ENCODE measurements around the gene HP1BP3. TPM values are rescaled to one million over a fixed set of nuclear protein-coding genes. Genes with fewer than 3 reads are reported as not detected.
A peak's percentile ranks its signal among the peaks of the same experiment; 100 is the strongest.
"Not testable (repeated sequence)": the region's sequence is repeated elsewhere in the genome, so short reads cannot be mapped to it uniquely, and the experiment has no call there.

HP1BP3 gene
- polyA plus RNA-seq, 6 donors from 2014 or later: 185 to 291 (median 221) TPM

DNA sequence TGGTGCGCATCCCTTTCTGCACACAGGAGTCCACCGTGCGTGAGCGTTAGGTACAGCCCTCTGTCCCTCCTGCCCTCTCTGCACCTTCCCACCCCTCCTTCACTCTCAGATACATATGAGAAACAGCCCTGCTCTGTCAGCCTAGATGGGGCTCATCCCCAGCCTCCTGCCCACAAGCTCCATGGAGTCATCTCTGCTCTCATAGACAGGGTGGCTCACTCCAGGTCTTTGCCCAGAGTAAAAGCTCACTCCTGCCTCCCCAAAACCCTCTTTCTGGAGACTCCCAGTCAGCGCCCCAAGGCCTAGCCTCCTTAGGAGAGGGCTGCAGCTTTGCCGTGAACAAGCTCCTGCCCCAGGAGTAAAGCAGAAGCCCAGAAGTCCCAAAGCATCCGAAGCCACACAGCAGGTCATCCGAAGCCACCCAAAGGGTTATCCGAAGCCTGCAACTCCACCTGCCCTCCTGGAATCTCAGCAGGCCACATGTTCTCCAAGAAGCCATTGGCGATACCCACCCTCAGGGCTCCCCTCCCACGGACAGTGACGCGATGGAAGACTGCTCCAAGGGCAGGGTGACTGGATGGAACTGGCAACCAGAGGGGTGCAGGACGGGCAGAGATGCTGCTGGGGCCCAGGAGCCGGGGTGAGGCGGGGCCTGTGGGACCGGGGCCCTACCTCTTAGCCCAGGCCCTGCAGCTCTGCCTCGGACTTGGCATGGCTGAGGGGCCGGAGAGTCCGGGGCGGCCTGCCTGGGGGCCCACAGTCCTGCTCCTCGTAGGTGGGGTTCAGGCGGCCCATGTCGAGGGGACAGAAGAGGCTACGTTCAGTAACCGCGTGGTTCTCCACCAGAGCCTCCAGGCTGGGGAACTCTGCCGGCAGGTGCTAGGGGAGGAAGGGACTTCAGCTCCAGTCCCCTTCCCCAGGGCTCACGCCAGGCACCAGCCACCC lies 65.7 kb downstream of the HP1BP3 start:
- Mint-ChIP-seq H3K27me3 (peaks cover 10 to 45% (median 22%) of the 10 kb centered on the region in 3 donors), H3K4me3 (peak overlapping the region in 2 of 8 donors; percentile 24 to 41), H3K27ac (no peak overlapping the region), H3K4me1 (peaks cover 4 to 14% (median 13%) of the 10 kb centered on the region in 3 donors), H3K36me3 (no peaks in the 10 kb centered on the region), H3K9me3 (no peaks in the 10 kb centered on the region)
- DNase-seq (no peak), ATAC-seq (ENCODE audit: low read depth in 2 of 2) (no peak)

DNA sequence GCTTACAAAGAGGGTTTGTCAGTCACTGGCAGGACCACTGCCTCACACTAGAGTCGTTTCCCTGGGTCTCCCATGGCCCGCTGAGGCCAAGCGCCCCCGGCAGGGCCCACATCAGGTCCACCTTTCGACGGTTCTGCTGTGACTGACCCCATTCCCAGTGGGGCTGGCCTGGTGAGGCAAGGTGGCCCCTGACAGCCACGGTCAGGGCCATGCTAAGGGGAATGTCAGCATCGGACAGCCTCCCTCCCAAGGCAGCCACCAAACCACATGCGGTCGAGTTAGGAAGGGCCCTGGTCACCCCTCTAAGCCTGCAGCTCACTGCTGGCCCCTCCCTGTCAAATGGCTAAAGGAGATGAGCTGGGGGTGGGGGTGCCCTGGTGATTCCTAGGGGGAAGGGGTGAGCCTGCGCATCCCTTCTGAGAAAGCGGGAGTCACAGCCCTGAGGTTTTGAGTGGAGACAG lies 66.4 kb downstream of the HP1BP3 start:
- Mint-ChIP-seq H3K36me3 (no peaks in the 10 kb centered on the region), H3K4me1 (peaks cover 7 to 16% (median 16%) of the 10 kb centered on the region in 3 donors), H3K4me3 (no peak overlapping the region), H3K27ac (no peak overlapping the region), H3K27me3 (peaks cover 16 to 45% (median 29%) of the 10 kb centered on the region in 3 donors), H3K9me3 (no peaks in the 10 kb centered on the region)
- no peak for ATAC-seq (ENCODE audit: low read depth in 2 of 2)
- no peak for DNase-seq

DNA sequence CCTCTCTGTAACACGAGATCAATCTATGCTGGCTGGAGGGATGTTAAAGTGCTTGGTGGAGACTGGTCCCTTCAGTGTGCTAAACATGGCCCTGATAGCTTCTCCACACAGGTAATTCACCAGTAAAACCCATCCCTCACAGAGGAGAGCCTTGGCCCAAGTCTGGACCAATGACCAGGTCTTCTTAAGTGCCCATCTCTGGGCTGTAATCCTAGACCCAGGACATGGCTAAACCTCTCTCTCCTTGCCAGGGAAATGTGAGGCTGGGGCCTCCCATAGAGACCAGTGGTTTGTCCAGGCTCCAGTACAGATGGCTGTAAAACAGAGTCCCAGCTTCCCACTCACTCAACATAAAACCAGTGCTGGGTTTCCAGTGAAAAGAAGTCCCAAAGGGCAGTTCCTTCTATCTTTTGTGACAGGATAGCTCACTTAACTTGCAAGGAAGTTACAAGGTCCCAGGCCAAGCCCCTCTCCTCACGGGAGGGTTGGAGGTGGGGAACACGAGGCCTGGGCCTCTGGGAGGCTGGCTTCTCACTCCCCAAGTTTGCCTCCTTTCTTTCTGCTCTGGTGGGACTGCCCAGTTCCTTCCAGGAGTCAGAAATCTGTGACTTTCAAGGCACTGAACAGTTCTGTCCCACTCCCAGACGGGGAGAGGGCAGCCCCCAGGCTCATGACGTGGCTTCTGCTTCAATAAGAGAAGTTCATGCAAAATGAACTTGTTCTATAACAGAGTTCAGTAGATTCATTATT lies 67.1 kb downstream of the HP1BP3 start:
- no peak overlapping the region for H3K27ac Mint-ChIP-seq
- peak overlapping the region in 3 of 8 donors; percentile 16 to 72 (median 50) for H3K4me3 Mint-ChIP-seq
- H3K4me1 Mint-ChIP-seq: peaks cover 7 to 16% (median 16%) of the 10 kb centered on the region in 3 donors
- H3K36me3 Mint-ChIP-seq: no peaks in the 10 kb centered on the region
- ATAC-seq (ENCODE audit: low read depth in 2 of 2) (no peak), DNase-seq (no peak)
- no peaks in the 10 kb centered on the region for H3K9me3 Mint-ChIP-seq
- H3K27me3 Mint-ChIP-seq: peaks cover 22 to 52% (median 35%) of the 10 kb centered on the region in 3 donors

DNA sequence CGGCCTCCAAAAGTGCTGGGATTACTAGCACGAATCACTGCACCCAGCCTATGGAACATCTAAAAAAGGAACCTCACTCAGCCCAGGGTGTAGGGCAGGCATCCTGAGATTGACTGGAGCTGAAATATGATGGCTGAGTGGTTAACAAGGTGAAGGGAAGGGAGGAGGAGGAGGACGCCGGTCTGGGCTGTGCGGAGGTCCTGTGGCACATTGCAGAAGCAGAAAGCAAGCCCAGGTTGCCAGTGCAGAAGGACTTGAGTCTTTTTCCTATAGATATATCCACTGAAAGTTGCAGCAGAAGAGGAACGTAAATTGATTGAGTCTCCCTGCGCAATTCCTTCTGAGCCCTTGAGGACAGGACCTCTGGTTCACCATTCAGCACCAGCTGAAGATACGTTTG lies 67.8 kb downstream of the HP1BP3 start:
- Mint-ChIP-seq H3K27ac (peak overlapping the region in 2 of 6 donors; percentile 67 to 70), H3K36me3 (no peaks in the 10 kb centered on the region), H3K4me1 (peaks cover 7 to 16% (median 16%) of the 10 kb centered on the region in 3 donors), H3K9me3 (no peaks in the 10 kb centered on the region), H3K4me3 (peak overlapping the region in 6 of 8 donors; percentile 16 to 79 (median 70)), H3K27me3 (peaks cover 26 to 56% (median 39%) of the 10 kb centered on the region in 3 donors)
- no peak for ATAC-seq (ENCODE audit: low read depth in 2 of 2)
- no peak for DNase-seq

DNA sequence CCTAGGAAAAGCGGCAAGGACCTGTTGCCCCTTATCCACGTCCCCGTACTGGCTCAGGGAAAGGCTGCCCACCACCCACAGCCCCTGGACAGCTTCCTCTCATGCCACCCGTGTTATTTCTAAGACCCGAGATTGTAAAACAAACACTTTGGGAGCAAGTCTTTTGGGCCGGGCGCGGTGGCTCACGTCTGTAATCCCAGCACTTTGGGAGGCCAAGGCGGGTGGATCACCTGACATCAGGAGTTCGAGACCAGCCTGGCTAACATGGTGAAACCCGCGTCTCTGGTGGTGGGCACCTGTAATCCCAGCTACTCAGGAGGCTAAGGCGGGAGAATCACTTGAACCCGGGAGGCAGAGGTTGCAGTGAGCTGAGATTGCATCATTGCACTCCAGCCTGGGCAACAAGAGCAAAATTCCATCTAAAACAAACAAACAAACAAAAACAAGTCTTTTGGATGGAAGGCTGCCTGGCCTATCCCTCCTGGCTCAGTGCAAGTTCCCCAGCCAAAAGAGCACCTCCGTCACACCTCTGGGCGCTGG lies 68.7 kb downstream of the HP1BP3 start:
- H3K27ac Mint-ChIP-seq: peak overlapping the region; percentile 44 to 89 (median 74)
- H3K9me3 Mint-ChIP-seq, H3K36me3 Mint-ChIP-seq: not testable (repeated sequence)

DNA sequence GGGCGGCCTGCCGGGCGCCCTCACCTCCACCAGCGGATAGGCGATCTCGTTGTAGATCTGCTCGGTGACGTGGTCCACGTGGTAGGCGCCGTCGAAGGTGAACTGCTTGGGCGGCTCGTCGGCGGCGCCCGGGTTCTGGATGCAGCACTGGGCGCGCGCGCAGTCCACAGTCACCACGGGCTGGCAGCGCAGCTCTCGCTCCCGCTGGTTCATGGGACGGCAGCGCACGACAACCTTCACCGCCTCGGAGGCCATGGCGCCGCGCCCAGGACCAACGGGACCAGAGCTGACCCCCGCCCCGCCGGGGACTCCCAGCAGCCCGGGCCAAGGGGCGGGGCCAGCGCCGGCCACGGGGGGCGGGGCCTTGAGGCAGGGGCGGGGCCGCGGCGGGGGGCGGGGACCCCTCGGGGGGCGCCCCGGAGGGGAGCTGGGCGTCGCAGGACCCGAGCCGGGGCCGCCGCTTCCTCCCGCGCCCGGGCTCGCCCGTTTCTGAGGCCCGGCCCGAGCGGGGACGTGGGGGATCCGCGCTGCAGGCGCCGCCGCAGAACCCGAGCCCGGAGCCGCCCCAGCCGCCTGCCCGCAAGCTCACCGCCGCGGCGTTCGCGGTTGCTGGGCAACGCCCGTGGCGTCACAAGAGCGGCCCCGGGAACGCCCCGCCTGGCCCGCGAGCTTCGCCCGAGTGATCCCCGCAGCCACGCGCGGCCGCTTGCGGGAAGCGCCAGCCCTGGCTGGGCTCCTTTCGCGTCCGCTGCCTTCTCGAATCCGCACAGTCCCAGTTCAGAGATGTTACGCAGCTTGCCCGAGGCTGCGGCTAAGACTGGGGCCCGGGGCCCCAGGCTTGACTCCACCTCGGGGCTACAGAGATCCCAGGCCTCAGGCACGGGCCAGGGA lies 69.4 kb downstream of the HP1BP3 start, which contains the start of gene KIF17:
Gene KIF17 (minus strand): TSS at position 556 of the 891 bp plus-strand sequence. CDS start 301 bp downstream, at position 255.
- no peaks in the 10 kb centered on the region for H3K9me3 Mint-ChIP-seq
- H3K27me3 Mint-ChIP-seq: peaks cover 26 to 63% (median 44%) of the 10 kb centered on the region in 3 donors
- no peaks in the 10 kb centered on the region for H3K36me3 Mint-ChIP-seq
- DNase-seq (peak; percentile 79), ATAC-seq (ENCODE audit: low read depth in 2 of 2) (peak; percentile 88 to 89)
- H3K4me1 Mint-ChIP-seq: peaks cover 7 to 16% (median 16%) of the 10 kb centered on the region in 3 donors
- peak within 1 kb of the TSS; percentile 44 to 89 (median 76) for H3K27ac Mint-ChIP-seq
- H3K4me3 Mint-ChIP-seq: peak within 1 kb of the TSS; percentile 74 to 87 (median 82)

More for the DNA sequence above, 68.7 kb downstream of the HP1BP3 start:
- Mint-ChIP-seq H3K4me3 (peak overlapping the region; percentile 50 to 87 (median 78)), H3K27me3 (peaks cover 26 to 60% (median 41%) of the 10 kb centered on the region in 3 donors), H3K4me1 (peaks cover 7 to 16% (median 16%) of the 10 kb centered on the region in 3 donors)
- ATAC-seq (ENCODE audit: low read depth in 2 of 2); DNase-seq: not testable (repeated sequence)

DNA sequence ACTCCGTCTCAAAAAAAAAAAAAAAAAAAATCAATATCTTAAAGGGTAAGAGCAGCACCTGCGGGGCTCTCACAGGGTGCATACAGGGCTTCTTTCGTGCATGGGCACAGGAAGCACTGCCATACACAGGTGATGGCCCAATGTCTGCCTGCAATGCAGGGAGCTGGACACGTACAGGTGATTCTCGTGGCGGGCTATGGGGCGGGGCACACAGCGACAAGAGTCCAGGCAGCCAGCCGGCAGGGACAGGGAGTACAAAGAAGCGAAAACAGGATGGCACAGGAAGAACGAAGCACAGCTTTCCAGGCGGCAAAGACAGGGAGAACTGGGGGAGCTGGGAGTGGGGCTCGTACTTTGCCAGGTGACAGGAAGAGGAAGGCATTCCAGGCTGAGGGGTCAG lies 70.9 kb downstream of the HP1BP3 start:
- DNase-seq (no peak), ATAC-seq (ENCODE audit: low read depth in 2 of 2) (no peak)
- H3K4me3 Mint-ChIP-seq: peak overlapping the region in 7 of 8 donors; percentile 63 to 87 (median 83)
- no peaks in the 10 kb centered on the region for H3K9me3 Mint-ChIP-seq
- peak overlapping the region in 5 of 6 donors; percentile 63 to 84 (median 69) for H3K27ac Mint-ChIP-seq
- H3K4me1 Mint-ChIP-seq: peaks cover 7 to 16% (median 16%) of the 10 kb centered on the region in 3 donors
- no peaks in the 10 kb centered on the region for H3K36me3 Mint-ChIP-seq
- peaks cover 26 to 54% (median 36%) of the 10 kb centered on the region in 3 donors for H3K27me3 Mint-ChIP-seq

DNA sequence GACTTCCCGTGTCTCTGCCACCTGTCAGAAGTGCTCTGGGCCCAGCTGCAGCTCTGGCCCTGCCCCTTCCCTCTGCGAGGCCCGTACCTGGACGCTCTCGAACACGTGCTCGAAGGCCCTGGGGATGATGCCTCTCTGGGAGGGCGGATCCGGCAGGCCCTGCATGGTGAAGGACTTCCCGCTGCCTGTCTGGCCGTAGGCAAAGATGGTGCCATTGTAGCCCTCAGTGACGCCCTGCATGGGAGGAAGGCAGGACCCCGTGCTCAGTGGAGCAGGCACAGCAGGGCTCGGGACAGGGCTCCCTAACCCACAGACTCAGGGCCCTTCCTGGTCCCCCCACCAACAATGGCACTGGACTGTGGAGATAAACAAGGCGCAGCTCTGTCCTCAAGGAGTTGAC lies 71.7 kb downstream of the HP1BP3 start:
- Mint-ChIP-seq H3K27me3 (peaks cover 26 to 56% (median 36%) of the 10 kb centered on the region in 3 donors), H3K36me3 (no peaks in the 10 kb centered on the region), H3K27ac (no peak overlapping the region), H3K9me3 (no peaks in the 10 kb centered on the region), H3K4me3 (no peak overlapping the region), H3K4me1 (peaks cover 7 to 16% (median 16%) of the 10 kb centered on the region in 3 donors)
- DNase-seq (no peak), ATAC-seq (ENCODE audit: low read depth in 2 of 2) (no peak)

DNA sequence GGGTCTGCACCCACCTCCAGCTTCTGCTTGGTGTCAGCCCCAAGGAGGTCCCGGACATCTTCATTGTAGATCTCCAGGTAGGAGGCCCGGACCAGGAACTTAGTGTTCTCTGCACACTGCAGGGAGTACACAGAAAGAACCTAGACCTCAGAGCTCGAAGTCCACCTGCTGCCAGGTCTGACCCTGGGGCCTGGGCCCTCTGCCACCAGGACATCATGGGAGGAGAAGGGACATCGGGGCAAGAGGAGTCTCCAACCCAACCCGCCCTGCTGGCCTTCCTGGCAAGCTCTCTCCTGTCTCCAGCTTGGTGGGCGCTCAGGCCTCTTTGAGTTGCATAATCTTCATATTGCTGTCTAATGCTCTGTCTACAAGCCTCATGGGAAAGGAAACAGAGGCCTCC lies 73.7 kb downstream of the HP1BP3 start:
- Mint-ChIP-seq H3K27ac (no peak overlapping the region), H3K4me1 (peaks cover 3 to 13% (median 11%) of the 10 kb centered on the region in 3 donors), H3K27me3 (peaks cover 21 to 57% (median 29%) of the 10 kb centered on the region in 3 donors), H3K9me3 (no peaks in the 10 kb centered on the region), H3K4me3 (no peak overlapping the region), H3K36me3 (no peaks in the 10 kb centered on the region)
- ATAC-seq (ENCODE audit: low read depth in 2 of 2) (no peak), DNase-seq (no peak)

DNA sequence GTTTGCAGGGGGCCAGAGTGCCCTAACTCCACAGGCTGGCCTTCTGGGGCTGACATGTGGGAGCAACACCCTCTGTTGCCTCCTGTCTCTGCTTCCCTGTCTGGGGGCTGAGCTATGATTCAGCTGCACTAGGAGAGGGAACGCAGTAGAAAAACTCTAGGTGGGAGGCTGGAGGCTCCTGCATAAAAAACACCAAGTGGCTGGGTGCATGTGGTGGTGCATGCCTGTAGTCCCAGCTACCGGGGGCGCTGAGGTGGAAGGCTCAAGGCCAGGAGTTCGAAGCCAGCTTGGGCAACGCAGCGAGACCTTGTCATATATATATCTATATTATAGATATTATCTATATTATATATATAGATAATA lies 74.9 kb downstream of the HP1BP3 start:
- Mint-ChIP-seq H3K27me3 (peaks cover 21 to 54% (median 28%) of the 10 kb centered on the region in 3 donors), H3K4me3 (no peak overlapping the region), H3K36me3 (no peaks in the 10 kb centered on the region), H3K9me3 (no peaks in the 10 kb centered on the region), H3K27ac (no peak overlapping the region), H3K4me1 (peaks cover 3 to 8% (median 7%) of the 10 kb centered on the region in 3 donors)
- ATAC-seq (ENCODE audit: low read depth in 2 of 2) (no peak), DNase-seq (no peak)

DNA sequence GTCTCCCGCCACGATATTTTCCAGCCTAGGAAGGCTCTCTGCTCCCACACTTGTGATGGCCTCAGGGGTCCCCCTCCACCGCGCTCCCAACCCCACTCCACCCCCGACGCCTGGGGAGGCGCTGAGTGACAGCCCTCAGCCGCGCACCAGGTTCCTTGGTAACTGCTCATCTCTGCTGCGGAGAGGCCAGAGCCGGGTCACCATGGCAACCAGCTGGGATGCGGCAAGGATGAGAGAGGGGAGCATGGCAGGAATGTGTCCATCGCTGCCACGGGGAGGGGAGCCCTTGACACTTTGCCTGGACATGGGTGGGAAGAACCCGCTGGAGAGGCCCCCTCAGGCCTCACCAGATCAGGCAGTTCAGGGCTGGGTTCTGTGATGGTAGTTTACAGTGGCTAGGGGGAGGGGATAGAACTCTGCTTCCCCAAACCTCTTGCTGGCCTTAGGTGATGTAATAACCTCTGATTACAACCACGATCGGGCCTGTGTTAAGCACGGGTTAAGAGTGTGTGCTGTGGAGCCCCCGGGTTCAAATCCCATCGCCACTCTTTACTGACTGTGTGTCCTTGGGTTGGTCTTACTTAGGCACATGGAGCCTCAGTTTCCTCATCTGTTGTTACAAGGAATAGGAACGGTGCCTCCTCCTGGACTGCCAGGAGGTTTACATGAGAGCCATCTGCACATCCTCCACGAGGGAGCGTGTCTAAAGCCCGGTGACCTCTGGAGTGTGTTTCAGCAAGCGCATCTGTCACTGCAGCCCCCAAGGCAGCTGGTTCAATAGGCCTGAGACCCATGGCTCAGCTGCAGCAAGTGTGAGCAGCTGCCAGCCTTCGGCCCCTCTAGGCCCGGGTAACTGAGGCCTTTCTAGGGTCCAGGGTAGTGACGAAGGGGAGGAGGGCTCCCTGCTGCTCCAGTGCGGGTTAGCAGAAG lies 75.6 kb downstream of the HP1BP3 start:
- H3K27me3 Mint-ChIP-seq: peaks cover 17 to 48% (median 24%) of the 10 kb centered on the region in 3 donors
- no peak overlapping the region for H3K27ac Mint-ChIP-seq
- DNase-seq (no peak), ATAC-seq (ENCODE audit: low read depth in 2 of 2) (no peak)
- no peaks in the 10 kb centered on the region for H3K36me3 Mint-ChIP-seq
- peaks cover 3 to 4% (median 4%) of the 10 kb centered on the region in 3 donors for H3K4me1 Mint-ChIP-seq
- no peaks in the 10 kb centered on the region for H3K9me3 Mint-ChIP-seq
- H3K4me3 Mint-ChIP-seq: no peak overlapping the region
